Liver (tissue), 9 donors: ENCODE results near the gene ADAMTS14. TPM values are rescaled to one million over a fixed set of nuclear protein-coding genes. Genes with fewer than 3 reads are reported as not detected.

Experiments used
- DNase-seq: peaks from one replicate; pipeline ENCODE4 v3.0.0-alpha.2; 2017; ENCODE audit warnings: low spot score
- H3K27ac ChIP-seq, 2 donors: one replicate each; pipeline ENCODE4 v1.7.0; 2013; ENCODE audit warnings: inconsistent platforms in 2 of 2, low read length in 2 of 2, control low read depth in 1 of 2, low read depth in 1 of 2, mild to moderate bottlenecking in 1 of 2
- H3K27me3 ChIP-seq, 4 donors: one replicate each; pipeline versions ENCODE4 v1.6.1 to v1.7.0; 2013; ENCODE audit warnings: low read length in 3 of 4, inconsistent platforms in 1 of 4, mild to moderate bottlenecking in 1 of 4, moderate library complexity in 1 of 4; ENCODE audit not compliant: control insufficient read depth in 4 of 4, insufficient read depth in 4 of 4
- H3K36me3 ChIP-seq, 4 donors: one replicate each; pipeline versions ENCODE4 v1.6.1 to v1.7.0; 2013; ENCODE audit warnings: low read length in 3 of 4, mild to moderate bottlenecking in 3 of 4, low read depth in 1 of 4, moderate library complexity in 1 of 4; ENCODE audit not compliant: control insufficient read depth in 4 of 4, insufficient read depth in 3 of 4
- H3K4me1 ChIP-seq, 4 donors: one replicate each; pipeline versions ENCODE4 v1.6.1 to v1.7.0; 2013; ENCODE audit warnings: low read length in 3 of 4, mild to moderate bottlenecking in 3 of 4, moderate library complexity in 1 of 4; ENCODE audit not compliant: control insufficient read depth in 4 of 4, insufficient read depth in 4 of 4
- H3K4me3 ChIP-seq, 3 donors: one replicate each; pipeline versions ENCODE4 v1.6.1 to v1.7.0; 2013; ENCODE audit warnings: low read length in 3 of 3, control low read depth in 1 of 3, low read depth in 1 of 3, mild to moderate bottlenecking in 1 of 3
- H3K9ac ChIP-seq, 2 donors: one replicate each; pipeline ENCODE4 v1.7.0; 2013; ENCODE audit warnings: low read length in 2 of 2, mild to moderate bottlenecking in 2 of 2, moderate library complexity in 2 of 2, control low read depth in 1 of 2, low read depth in 1 of 2
- H3K9me3 ChIP-seq, 4 donors: one replicate each; pipeline versions ENCODE4 v1.6.1 to v1.7.0; 2013; ENCODE audit warnings: low read length in 3 of 4; ENCODE audit not compliant: control insufficient read depth in 4 of 4
- ATF3 ChIP-seq: IDR thresholded peaks from 2 replicates; pipeline ENCODE4 v1.6.1; 2016; ENCODE audit warnings: antibody characterized with exemption
- CTCF ChIP-seq: fragments of 150-350 bp; IDR thresholded peaks from 2 replicates; pipeline ENCODE4 v1.5.1; 2017; ENCODE audit warnings: improper control_type of control experiment, low read depth, low read length; ENCODE audit not compliant: missing input control
- EGR1 ChIP-seq, 2 donors: IDR thresholded peaks; 2 replicates each; pipeline ENCODE4 v1.6.1; 2016 to 2018; ENCODE audit warnings: antibody characterized with exemption in 2 of 2, low read depth in 2 of 2
- FOXA1 ChIP-seq: IDR thresholded peaks from 2 replicates; pipeline ENCODE4 v1.6.1; 2016; ENCODE audit warnings: antibody characterized with exemption
- FOXA2 ChIP-seq: IDR thresholded peaks from 2 replicates; pipeline ENCODE4 v1.6.1; 2016; ENCODE audit warnings: antibody characterized with exemption
- GABPA ChIP-seq, 2 donors: IDR thresholded peaks in 1 of 2; conservative IDR thresholded peaks in 1 of 2; 2 replicates each; pipeline ENCODE4 v1.6.1; 2016; ENCODE audit warnings: antibody characterized with exemption in 2 of 2, mild to moderate bottlenecking in 1 of 2, moderate library complexity in 1 of 2
- HNF4A ChIP-seq, 2 donors: conservative IDR thresholded peaks; 2 replicates each; pipeline ENCODE4 v1.6.1; 2016; ENCODE audit warnings: antibody characterized with exemption in 2 of 2, mild to moderate bottlenecking in 2 of 2
- HNF4G ChIP-seq: IDR thresholded peaks from 2 replicates; pipeline ENCODE4 v1.6.1; 2016; ENCODE audit warnings: antibody characterized with exemption
- JUND ChIP-seq, 2 donors: IDR thresholded peaks; 2 replicates each; pipeline ENCODE4 v1.6.1; 2016; ENCODE audit warnings: antibody characterized with exemption in 2 of 2
- MAX ChIP-seq: IDR thresholded peaks from 2 replicates; pipeline ENCODE4 v1.6.1; 2016; ENCODE audit warnings: antibody characterized with exemption
- NR2F2 ChIP-seq: IDR thresholded peaks from 2 replicates; pipeline ENCODE4 v1.6.1; 2016; ENCODE audit warnings: antibody characterized with exemption
- RAD21 ChIP-seq, 2 donors: IDR thresholded peaks; 2 replicates each; pipeline ENCODE4 v1.6.1; 2016; ENCODE audit warnings: antibody characterized with exemption in 2 of 2, mild to moderate bottlenecking in 2 of 2
- RXRA ChIP-seq, 2 donors: IDR thresholded peaks; 2 replicates each; pipeline ENCODE4 v1.6.1; 2017 to 2018; ENCODE audit warnings: antibody characterized with exemption in 2 of 2, mild to moderate bottlenecking in 1 of 2
- SP1 ChIP-seq: IDR thresholded peaks from 2 replicates; pipeline ENCODE4 v1.6.1; 2018; ENCODE audit warnings: antibody characterized with exemption, mild to moderate bottlenecking
- TAF1 ChIP-seq: conservative IDR thresholded peaks from 2 replicates; pipeline ENCODE4 v1.6.1; 2016; ENCODE audit warnings: antibody characterized with exemption, mild to moderate bottlenecking
- YY1 ChIP-seq: IDR thresholded peaks from 2 replicates; pipeline ENCODE4 v1.6.1; 2016; ENCODE audit warnings: antibody characterized with exemption, mild to moderate bottlenecking
- ZBTB33 ChIP-seq: IDR thresholded peaks from 2 replicates; pipeline ENCODE4 v1.6.1; 2016; ENCODE audit warnings: antibody characterized with exemption
- WGBS: extraction: QIAGEN DNeasy Blood & Tissue Kit; methylation state at CpG from one replicate; pipeline ENCODE4 v1.1.7; 2013; 5-methylcytosine and 5-hydroxymethylcytosine counted together
- polyA plus RNA-seq, 2 donors: library from polyadenylated mRNA; stranded (reverse) in 1 of 2; unstranded in 1 of 2; fragments of 200-250 nt in 1 of 2; fragments of >200 nt in 1 of 2; fragmentation: Nextera tagmentation in 1 of 2; extraction: Ambion mirVana in 1 of 2; gene quantifications; one replicate each; pipeline versions ENCODE4 v1.2.1 to v1.2.3, GENCODE V29; 2013 to 2015
- total RNA-seq, 2 donors: library from RNA; depleted of rRNA; stranded (reverse); fragments of >200 nt; gene quantifications; one replicate each; pipeline ENCODE4 v1.2.3, GENCODE V29; 2014
- donor health status: healthy.
- donor health status: healthy.
- donor health status: healthy.
- donor health status: healthy.
- donor health status: healthy.

ADAMTS14 gene
- total and polyA plus RNA-seq, 4 donors = 0.09 to 0.33 (median 0.13) TPM

GRCh38 chr10:70753841-70754621 is 81.7 kb downstream of the ADAMTS14 start:
- no peak overlapping the region for H3K9ac ChIP-seq
- DNase-seq = no peak
- no peaks in the 10 kb centered on the region for H3K9me3 ChIP-seq
- H3K4me3 ChIP-seq = no peak overlapping the region
- no peaks in the 10 kb centered on the region for H3K4me1 ChIP-seq
- no peak for TF ChIP-seq CTCF
- no peak for TF ChIP-seq FOXA1
- TF ChIP-seq ATF3 = no peak
- no peak for TF ChIP-seq GABPA (IDR thresholded peaks at IDR 0.05 in 1 of 2, conservative IDR thresholded peaks at IDR 0.05 in 1 of 2)
- no peak for TF ChIP-seq NR2F2
- TF ChIP-seq YY1 = no peak
- no peak for TF ChIP-seq MAX
- TF ChIP-seq HNF4A (conservative IDR thresholded peaks at IDR 0.05) = no peak
- no peak for TF ChIP-seq FOXA2
- TF ChIP-seq RXRA (IDR thresholded peaks at IDR 0.05) = no peak
- no peak for TF ChIP-seq SP1
- no peak for TF ChIP-seq HNF4G
- TF ChIP-seq TAF1 = no peak
- TF ChIP-seq EGR1 (IDR thresholded peaks at IDR 0.05; ENCODE audit: low read depth in 2 of 2) = no peak
- TF ChIP-seq JUND (IDR thresholded peaks at IDR 0.05) = no peak
- no peak for TF ChIP-seq ZBTB33
- H3K36me3 ChIP-seq = no peaks in the 10 kb centered on the region
- no peak overlapping the region for H3K27ac ChIP-seq
- 84% methylated on average over 15 of the region's 15 CpGs for WGBS
- no peaks in the 10 kb centered on the region for H3K27me3 ChIP-seq

- TF ChIP-seq RAD21 (IDR thresholded peaks at IDR 0.05) = no peak
- WGBS = 81% methylated on average over 8 of the region's 8 CpGs
- no peak for DNase-seq
- no peaks in the 10 kb centered on the region for H3K9me3 ChIP-seq
- no peaks in the 10 kb centered on the region for H3K36me3 ChIP-seq
- H3K4me1 ChIP-seq = peaks cover 0 to 1% (median 0%) of the 10 kb centered on the region in 4 donors
- H3K9ac ChIP-seq = no peak overlapping the region
- no peaks in the 10 kb centered on the region for H3K27me3 ChIP-seq
- no peak overlapping the region for H3K4me3 ChIP-seq
- no peak overlapping the region for H3K27ac ChIP-seq
Measured at GRCh38 chr10:70756700-70757360, 84.5 kb downstream of the ADAMTS14 start.
